Measurements from ENCODE around the gene RFNG. TPM values are rescaled to one million over a fixed set of nuclear protein-coding genes. Genes with fewer than 3 reads are reported as not detected.

RFNG gene
- total RNA-seq, 4 donors from 2014 or later, result 36.0 to 49.0 (median 38.3) TPM

DNA sequence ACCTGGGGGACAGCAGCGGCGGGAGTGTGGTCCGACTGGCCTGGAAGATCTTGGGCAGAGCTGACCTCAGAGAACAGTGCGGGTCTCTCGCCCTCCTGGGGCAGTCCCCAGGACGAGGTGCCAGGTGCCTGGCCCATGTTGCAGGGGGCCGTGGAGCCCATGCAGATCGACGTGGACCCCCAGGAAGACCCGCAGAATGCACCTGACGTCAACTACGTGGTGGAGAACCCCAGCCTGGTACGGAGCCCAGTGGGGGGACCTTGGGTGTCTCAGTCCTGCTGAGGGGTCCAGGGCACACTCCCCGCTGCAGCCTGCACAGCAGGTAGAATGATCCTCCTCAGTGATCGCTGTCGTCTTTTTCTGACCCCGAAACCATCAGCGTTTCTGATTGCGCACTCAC lies 1.5 kb upstream of the RFNG start:
- WGBS, 2 donors, result 90 to 91% methylated on average over 12 to 18 of the region's 19 CpGs
- DNase-seq, result no peak
- no peak overlapping the region for H3K4me3 ChIP-seq (replicated peaks in 1 of 3)
- H3K9me3 ChIP-seq, result no peaks in the 10 kb centered on the region
- TF ChIP-seq CTCF (IDR thresholded peaks at IDR 0.05), result no peak
- no peak for TF ChIP-seq POLR2A (IDR thresholded peaks at IDR 0.05)
- no peak overlapping the region for H3K27ac ChIP-seq
- H3K27me3 ChIP-seq, result no peaks in the 10 kb centered on the region
- H3K4me1 ChIP-seq, result peaks cover 18 to 19% of the 10 kb centered on the region in 2 donors
- intact Hi-C loops (cut with DNase I), result no loop called here
- peaks cover 38 to 44% of the 10 kb centered on the region in 2 donors for H3K36me3 ChIP-seq

GRCh38 chr17:82052638-82053059 lies 1.0 kb upstream of the RFNG start:
- no peaks in the 10 kb centered on the region for H3K27me3 ChIP-seq
- H3K36me3 ChIP-seq, result peaks cover 36 to 39% of the 10 kb centered on the region in 2 donors
- H3K4me1 ChIP-seq, result peaks cover 18 to 19% of the 10 kb centered on the region in 2 donors
- WGBS, 2 donors, result 39 to 48% methylated on average over 5 to 11 of the region's 19 CpGs
- TF ChIP-seq CTCF (IDR thresholded peaks at IDR 0.05), result no peak
- no peak overlapping the region for H3K27ac ChIP-seq
- peak overlapping the region; percentile 50 to 85 (median 64) for H3K4me3 ChIP-seq (replicated peaks in 1 of 3)
- intact Hi-C loops (cut with DNase I), result no loop called here
- no peaks in the 10 kb centered on the region for H3K9me3 ChIP-seq
- no peak for DNase-seq

DNA sequence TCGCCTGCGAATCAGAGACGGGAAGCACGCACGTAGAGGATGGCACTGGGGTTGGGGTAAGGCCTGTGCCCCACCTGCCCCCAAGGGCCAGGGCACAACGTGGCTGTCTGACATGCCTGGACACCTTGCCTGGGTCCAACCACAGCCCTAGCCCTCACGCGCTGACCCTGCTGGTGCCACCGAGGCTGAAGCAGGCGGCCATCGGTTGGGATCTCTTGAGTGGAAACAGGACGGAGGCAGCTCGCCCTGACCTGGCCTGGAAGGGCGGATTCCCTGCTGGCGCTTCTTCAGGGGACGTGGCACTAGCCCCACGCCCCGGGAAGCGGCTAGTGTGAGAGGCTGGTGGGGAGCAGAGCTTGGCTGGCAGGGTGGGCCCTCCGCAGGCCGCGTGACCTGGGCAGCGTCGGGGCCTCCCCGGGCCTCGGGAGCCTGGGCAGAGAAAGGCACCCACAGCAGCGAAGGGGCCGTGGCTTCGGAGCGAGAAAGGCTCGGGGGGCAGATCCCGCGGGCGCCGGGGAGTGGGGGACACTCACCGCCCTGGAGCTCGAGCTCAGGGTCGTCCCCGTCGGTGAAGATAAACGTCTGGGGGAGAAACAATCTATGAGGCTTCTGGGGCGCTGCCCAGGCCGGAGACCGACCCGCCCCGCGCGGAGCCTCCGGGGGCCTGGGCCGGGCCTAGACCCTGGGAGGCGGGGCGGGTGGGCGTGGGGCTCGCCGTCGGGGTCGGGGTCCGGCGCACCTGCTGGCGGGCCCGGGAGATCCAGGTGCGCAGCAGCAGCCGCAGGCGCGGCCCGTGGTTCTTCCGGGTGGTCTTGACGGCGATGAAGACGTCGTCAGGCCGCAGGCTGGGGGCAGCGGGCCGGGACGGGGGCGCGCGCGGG lies 610 bp downstream of the RFNG start:
- Histone ChIP-seq H3K4me1 (peaks cover 18 to 19% of the 10 kb centered on the region in 2 donors), H3K36me3 (peaks cover 24% of the 10 kb centered on the region in 2 donors), H3K27ac (peak overlapping the region in 1 of 3 donors; percentile 18), H3K4me3 (replicated peaks in 1 of 3) (peak overlapping the region; percentile 40 to 85 (median 58)), H3K27me3 (no peaks in the 10 kb centered on the region), H3K9me3 (no peaks in the 10 kb centered on the region)
- TF ChIP-seq CTCF (IDR thresholded peaks at IDR 0.05) (no peak), POLR2A (IDR thresholded peaks at IDR 0.05) (no peak)
- WGBS, 2 donors, result 29 to 45% methylated on average over 10 to 15 of the region's 79 CpGs
- DNase-seq, result no peak
- intact Hi-C loops (cut with DNase I), result no loop called here

GRCh38 chr17:82050152-82050760 lies 1.4 kb downstream of the RFNG start:
- Histone ChIP-seq H3K27me3 (no peaks in the 10 kb centered on the region), H3K36me3 (peaks cover 17% of the 10 kb centered on the region in 2 donors), H3K4me3 (replicated peaks in 1 of 3) (peak overlapping the region in 1 of 3 donors; percentile 85), H3K9me3 (no peaks in the 10 kb centered on the region), H3K4me1 (peaks cover 18 to 19% of the 10 kb centered on the region in 2 donors), H3K27ac (no peak overlapping the region)
- 89 to 90% methylated on average over 12 to 27 of the region's 28 CpGs for WGBS, 2 donors
- intact Hi-C loops (cut with DNase I), result no loop called here
- no peak for DNase-seq
- no peak for TF ChIP-seq CTCF (IDR thresholded peaks at IDR 0.05)
- no peak for TF ChIP-seq POLR2A (IDR thresholded peaks at IDR 0.05)

GRCh38 chr17:82049521-82049971 lies 2.1 kb downstream of the RFNG start:
- Histone ChIP-seq H3K9me3 (no peaks in the 10 kb centered on the region), H3K36me3 (peaks cover 10 to 11% of the 10 kb centered on the region in 2 donors), H3K27me3 (no peaks in the 10 kb centered on the region), H3K4me3 (replicated peaks in 1 of 3) (no peak overlapping the region), H3K27ac (no peak overlapping the region), H3K4me1 (peaks cover 18 to 19% of the 10 kb centered on the region in 2 donors)
- TF ChIP-seq CTCF (IDR thresholded peaks at IDR 0.05) (no peak), POLR2A (IDR thresholded peaks at IDR 0.05) (no peak)
- WGBS, 2 donors, result 95 to 97% methylated on average over 6 of the region's 16 CpGs
- DNase-seq, result no peak
- intact Hi-C loops (cut with DNase I), result no loop called here

All from thyroid gland (tissue), 4 donors.